Smooth muscle cell of the brain vasculature (primary cell): Measurements from ENCODE around the gene NAA35.
"Not testable (repeated sequence)": the region's sequence is repeated elsewhere in the genome, so short reads cannot be mapped to it uniquely, and the experiment has no call there.

Experiments used
- DNase-seq: peaks from one replicate; pipeline ENCODE4 v3.0.0-alpha.2; 2012; ENCODE audit warnings: low read depth, low spot score

Gene NAA35

DNA sequence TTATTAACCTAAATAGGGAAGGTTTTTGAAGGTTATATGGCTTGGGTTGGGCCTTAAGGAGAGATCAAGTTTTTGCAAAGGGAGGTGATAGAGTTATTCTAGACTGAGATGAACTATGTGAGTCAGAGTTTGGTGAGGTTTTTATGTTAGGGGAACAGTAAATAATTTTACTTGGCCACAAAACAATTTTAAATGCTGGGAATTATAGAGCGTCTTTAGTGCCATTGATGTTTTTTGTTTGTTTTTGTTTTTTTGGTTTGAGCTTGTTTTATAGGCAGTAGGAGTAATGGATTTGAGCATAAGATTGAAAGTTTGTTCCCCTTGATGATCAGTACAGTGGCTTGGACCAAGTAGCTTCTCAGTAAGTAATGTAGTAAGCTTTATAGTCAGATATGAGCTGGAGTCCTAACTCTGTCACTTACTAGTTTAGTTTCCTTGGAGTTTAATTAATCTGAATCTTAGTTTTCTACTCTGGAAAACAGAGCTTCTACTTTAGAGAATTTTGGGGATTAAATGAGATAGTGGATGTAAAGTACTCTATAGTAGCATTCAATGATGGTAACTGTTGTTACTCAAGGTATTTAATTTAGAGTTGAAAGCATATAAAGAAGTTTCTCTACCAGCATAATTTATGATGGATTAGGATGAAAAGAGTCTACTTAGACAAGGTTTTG, 2.9 kb downstream of the NAA35 start:
- DNase-seq, result no peak

DNA sequence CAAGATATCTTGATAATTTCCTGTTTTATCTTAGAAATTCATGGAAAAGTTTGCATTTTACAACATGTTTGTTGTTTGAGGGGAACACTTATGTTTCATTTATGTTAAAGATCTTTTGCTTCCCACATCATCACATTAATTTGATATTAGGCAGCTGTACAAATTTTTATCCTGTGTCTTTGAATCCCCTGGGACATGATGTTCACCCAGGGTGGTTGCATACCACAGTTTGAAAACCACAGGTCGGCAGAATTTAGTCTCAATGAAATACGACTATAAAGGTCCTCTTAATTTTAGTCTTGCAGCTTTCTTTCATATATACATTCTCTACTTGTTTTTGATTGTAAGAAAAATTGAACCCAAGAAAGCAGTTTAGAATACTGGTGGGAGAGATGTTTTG, 3.7 kb downstream of the NAA35 start:
- no peak for DNase-seq

DNA sequence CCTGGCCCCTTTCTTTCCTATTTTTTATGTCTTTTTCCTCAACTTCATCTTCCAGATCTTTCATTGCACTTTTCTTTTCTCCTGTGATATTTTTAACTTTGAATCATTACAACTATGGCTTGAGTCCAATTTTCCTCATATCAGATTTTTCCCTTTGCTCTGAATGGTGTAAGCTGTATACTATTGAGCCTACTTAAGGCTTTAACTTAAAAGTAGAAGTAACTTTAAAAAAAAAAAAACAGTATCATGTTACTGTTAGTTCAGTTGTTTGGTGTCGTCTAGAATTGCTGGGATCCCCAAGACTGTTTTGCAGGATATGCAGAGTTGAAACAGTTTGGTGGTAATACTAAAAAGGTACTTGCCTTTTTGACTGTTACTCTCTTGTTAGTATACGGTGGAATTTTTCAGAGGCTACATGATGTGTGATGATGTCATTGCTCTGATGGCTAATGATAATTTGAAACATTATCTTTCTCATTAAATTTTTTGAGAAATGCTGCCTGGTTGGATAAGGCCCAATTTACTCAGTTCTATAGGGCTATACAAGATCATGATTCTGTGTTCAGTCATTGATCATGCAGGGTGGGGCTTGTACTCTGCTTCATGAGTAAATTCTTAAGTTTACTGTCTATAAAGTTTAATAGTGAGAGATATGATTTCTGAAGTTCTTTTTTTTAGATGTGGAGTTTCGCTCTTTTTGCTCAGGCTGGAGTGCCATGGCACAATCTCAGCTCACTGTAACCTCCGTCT, 8.8 kb downstream of the NAA35 start:
- no peak for DNase-seq

DNA sequence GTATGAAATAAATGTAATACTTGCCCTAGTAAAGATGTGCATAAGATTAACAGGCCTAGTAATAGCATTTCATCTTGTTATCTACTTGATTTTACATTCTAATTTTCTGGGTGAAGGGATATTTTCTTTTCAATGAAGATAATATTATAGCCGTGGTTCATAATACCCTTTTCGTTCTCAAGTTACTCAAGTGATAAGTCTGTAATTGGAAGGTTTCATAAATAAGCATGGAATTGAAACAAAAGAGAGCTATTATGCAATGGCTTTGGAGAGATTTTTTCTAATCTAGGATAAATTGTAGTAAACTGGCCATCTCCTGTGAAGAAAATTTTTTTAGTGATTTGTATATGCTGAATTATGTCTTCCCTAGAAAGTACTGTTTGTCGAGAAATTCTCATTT, 19.0 kb downstream of the NAA35 start:
- DNase-seq, result no peak

DNA sequence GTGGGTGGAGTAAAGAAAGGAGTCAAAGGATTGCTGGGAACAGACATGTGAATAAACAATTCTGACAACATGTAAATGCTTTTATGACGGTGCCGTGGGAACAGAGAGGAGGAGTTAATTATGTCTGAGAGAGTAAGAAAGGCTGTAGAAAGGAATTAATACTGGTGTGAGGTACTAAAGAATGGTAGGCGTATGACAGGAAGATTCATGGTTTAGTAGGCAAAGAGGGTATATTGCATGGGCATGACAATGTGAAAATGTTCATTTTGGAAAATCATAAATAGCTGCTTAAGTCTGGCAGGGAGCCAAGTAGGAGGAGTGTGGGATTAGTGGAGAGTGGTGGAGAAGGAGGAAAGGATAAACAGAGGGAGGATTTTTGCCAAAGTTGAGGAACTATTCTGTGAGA, 19.7 kb downstream of the NAA35 start:
- no peak for DNase-seq

DNA sequence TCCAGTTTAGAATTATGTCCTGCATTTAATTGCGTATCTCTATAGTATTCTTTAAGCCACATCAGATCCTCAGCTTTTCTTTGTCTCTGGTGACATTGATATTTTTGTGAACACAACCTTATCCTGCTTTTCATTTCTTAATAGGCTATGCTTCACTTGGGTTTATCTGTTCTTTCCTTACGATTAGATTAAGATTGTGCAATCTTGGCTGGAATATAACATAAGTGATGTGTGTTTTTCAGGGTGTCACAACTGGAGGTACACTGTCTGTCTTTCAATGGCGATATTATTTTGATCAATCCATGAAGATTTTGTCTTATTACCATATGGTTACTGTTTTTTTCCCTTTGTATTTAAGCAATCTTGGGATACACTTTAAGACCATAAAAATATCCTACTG, 23.6 kb downstream of the NAA35 start:
- DNase-seq, result no peak

DNA sequence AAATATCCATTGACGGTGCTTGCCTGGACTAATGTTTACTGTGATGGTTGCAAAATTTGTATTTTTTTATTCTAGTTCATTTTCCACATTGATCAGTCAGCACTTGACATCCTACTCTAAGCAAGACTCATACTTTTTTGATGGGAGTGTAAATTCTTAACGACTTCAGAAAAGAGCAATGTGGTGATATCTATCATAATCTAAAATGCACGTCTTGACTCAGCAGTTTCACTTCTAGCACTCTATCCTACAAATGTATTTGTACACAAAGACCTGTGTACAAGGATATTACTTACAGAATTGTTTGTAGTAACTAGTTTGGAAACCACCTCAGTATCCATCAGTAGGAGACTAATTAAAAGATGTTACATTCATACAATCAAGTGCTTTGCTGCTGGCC, 24.0 kb downstream of the NAA35 start:
- no peak for DNase-seq

DNA sequence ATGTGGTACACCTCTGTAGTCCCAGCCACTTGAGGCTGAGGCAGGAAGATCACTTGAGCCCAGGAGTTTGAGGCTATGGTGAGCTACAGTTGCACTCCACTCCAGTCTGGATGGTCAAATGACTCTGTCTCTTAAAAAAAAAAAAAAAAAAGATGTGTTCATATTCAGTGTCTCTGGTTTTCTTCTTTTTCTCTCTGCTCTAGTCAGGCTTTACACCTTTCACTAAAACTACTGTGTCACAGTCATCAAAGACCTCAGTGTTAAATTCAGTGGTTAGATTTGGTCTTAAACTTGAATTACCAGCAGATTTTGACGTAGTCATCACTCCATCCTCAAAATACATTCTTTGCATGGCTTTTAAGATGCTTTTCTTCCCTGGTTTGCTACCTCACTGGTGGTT, 28.8 kb downstream of the NAA35 start:
- no peak for DNase-seq

DNA sequence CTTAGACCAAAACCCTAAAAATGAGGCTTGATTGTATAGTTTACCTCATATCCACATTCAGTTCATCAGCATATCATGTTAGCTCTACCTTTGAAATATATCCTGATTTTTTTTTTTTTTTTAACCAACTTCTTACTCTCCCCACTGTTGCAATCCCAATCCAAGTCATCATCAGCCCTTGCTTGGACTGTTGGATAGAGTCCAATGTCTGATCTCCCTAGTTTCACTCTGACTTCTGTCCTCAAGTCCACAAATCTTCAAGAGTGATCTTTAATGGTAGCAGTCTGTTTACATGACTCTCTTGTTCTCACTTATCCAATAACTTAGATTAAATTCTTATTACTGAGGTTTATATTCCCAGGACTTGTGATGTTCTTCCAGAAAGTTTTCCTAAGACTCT, 30.8 kb downstream of the NAA35 start:
- no peak for DNase-seq

DNA sequence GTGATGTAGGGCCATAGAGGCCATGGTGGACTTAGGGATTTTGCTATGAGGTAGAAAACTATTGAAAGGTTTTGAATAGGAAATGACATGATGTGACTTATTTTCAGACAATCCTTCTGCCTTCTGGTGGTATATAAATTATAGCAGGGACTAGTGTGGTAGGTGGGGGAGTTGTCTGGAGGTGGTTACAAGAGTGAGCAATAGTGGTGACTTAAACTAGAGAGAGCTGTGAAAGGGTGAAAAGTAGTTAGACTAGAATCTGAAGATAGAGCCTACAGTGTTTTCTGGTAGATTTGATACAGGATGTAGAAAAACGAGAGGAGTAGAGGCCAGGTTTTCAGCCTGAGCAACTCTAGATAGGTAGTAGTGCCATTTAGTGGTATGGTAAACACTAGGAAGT, 32.3 kb downstream of the NAA35 start:
- no peak for DNase-seq

DNA sequence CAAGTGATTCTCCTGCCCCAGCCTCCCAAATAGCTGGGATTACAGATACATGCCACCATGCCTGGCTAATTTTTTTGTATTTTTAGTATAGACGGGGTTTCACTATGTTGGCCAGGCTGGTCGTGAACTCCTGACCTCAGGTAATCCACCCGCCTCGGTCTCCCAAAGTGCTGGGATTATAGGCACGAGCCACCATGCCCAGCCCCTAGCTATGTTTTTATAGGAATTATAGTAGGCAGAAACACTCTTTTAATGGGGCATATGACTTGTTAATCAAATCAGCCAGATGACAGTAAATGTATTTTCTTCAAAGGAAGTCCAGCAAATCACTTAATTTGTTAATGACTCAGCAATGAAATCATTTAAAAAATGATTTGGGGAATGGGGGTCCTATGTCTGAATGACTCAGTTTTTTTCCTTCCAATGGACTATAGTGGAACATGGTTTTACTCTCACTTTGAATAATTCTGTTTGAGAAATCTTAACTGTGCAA, 33.2 kb downstream of the NAA35 start:
- not testable (repeated sequence) for DNase-seq

DNA sequence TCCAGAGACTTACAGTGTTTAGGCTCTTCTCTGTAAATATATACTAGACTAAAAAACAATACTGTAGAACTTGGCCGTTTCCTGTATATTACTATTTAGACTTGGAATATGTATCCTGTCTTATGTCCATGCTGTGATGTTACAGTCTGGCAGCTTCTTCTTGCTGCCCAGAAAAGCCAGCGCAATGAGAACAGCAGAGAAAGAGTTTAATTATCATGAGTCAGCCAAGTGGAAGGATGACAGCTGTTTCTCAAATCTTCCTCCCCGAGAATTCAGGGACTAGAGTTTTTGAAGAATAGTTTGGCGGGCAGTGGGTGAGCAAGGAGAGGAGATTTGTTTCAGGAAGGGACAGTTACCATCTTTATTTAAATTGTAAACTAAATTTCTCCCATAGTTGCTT, 37.5 kb downstream of the NAA35 start:
- no peak for DNase-seq

DNA sequence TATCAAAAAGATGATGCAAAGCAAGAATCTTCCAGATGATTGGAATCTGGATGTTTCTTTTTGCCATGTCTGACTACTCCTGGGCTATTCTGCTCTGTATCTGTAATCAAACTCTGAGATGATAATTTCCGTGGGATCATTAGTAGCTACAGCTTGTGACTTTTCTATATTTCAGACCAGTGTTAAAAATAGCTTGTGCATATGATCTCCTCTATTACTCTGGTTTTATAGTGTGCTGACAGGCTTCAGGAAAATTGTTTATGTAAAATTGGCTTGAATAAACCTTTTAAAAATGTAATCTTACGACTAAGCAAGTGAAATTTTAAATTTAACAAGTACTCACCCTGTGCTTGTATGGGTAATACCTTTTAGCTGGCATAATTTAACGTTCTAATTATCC, 40.4 kb downstream of the NAA35 start:
- DNase-seq, result no peak

DNA sequence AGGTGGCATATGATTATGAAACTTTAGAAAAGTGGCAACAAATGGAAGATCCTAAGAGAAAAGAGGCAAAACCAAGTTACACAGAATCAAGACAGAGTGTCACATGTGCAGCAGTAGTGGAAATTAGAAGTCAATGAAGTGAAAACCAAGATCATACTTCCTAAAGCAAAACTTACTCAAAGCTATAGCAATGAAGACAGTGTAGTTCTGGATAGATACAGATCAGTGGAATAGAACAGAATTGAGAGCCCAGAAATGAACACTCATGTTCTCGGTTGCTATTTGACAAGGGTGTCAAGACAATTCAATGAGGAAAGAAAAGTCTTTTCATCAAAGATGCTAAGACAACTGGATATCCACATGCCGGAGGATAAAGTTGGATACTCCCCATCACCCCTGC, 43.5 kb downstream of the NAA35 start:
- no peak for DNase-seq

DNA sequence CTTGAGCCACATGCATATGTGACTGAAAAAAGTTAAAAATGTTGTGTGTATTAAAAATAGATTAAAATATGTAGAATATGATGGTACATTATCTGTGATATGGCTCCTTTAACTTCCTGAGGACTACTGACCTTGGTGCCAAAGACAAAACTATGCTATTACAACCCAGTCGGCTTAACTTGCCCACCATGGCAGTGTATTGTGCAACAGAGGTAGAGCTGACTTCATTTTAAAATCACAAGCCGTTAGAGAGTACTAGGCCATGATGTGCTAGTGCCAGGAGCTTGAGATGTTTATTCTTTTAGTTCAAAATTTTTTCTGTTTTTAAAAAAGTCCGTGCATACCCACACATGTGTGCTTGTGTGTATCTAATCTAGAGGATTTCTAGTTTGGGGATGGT, 46.3 kb downstream of the NAA35 start:
- no peak for DNase-seq

DNA sequence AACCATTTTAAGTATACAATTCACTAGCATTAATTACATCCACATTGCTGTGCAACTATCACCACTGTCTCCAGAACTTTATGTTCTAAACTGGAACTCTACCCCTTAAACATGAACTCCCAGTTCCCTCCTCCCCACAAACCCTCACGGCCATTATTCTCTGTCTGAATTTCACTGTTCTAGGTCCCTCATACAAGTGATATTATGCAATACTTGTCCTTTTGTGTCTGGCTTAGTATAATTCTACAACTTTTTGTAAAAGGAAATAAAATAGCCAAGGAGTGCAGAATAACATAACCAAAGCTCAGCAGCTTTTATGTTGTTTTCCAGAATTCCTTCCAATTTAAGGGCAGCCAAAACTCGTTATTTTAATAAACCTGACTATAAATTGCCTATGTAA, 53.2 kb downstream of the NAA35 start:
- no peak for DNase-seq

DNA sequence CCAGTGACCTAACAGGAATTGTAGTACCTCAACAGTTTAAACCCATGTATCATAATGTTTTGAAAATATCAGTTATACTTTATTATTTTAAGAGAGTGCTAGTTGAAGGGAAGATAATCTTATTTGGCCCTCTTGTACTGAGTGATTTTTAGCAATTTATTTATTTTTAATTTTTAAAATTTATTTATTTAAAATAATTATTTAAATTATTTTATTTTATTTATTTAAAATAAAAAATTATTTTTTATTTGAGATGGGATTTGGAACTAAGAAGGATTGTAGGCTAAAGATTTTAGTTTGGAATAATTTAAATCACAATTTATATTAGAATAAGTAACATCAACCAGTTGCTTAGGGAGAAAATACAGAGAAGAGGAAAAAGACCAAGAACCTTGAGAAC, 54.2 kb downstream of the NAA35 start:
- no peak for DNase-seq

DNA sequence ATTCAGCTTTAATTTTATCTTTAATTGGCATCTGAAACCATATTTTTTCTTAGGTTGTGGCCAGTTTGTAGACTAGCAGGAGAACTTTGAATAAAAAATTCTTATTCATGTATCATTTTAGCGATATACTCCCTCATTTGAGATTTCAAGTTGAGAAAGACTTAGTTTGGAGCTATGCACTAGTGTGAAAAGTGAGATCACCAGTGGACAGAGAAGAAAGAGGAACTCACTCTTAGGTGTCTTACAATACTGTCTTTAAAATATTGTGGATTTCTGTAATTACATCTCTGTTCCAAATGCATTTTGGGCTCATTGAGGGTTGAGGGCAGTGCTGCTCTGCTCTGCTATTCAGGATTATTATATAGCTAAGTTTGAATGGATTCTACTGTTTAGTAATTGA, 54.7 kb downstream of the NAA35 start:
- DNase-seq, result no peak

DNA sequence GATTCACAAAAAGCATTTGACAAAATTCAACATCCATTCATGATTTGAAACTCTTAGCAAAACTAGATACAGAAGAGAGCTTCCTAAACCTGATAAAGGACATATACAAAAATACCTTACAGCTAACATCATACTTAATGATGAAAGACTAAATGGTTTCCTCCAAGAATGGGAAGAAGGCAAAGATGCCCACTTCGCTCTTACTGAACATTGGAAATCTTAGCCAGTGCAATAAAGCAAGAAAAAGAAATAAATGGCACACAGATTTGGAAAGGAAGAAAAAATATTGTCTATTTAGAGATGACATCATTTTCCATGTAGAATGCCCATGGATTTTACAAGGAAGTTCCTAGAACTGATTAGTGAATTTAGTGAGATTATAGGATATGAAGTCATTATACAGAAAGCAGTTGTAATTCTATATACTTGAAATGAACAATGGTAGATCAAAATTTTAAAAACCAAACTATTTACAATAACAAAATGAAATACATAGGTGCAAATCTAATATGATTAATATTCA, 64.4 kb downstream of the NAA35 start:
- DNase-seq, result no peak

DNA sequence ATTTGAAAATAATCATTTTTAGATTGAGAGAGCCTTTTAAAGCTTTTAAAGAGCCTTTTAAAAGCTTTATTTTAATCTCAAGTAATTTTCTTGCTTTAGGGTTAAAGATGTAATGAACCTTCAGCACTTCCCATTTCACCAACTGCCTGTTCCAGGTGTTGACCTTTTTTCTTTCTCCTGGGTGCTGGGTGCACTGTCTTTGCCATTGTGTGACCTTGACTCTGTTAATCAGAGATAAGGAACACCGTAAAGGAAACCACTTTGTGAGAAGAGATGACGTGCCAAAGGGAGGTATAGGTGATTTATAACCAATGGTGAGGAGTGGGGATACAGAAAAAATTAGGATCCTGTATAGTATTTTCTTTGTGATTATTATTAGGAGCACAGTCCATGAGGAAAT, 68.2 kb downstream of the NAA35 start:
- DNase-seq, result no peak

DNA sequence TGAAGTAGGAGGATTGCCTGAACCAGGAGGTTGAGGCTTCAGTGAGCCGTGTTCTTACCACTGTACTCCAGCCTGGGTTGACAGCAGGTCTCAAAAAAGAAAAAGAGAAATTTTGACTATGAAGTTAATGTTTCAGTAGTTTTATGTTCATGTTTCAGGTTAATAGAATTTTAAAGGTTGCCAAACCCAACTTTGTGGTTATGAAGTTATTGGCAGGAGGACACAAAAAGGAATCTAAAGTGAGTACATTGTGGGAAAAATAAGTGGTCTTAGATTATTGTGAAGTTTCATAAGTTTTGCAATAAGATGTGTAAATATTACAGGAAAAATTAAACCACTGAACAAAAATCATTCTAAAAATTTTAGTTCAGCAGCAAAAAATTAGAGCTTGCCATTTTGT, 79.8 kb downstream of the NAA35 start:
- DNase-seq, result no peak

DNA sequence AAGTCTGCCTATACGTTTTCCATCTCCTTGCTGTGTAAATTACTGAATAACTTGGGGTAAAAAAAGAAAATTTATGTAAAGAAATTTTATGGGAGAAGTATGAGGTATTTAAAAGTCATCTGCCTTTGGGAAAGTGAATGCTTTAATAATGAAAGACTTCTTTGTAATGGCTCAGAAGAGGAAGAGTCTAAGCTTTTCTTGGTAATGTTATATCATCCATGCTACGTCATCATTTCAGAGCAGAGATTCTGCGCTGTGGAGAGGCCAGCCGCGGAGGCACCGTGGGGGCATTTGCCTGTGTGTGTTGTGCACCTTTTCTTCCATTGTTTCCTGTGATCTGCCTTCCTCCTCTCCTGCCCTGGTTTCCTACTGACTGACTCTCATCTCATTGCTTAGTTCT, 80.2 kb downstream of the NAA35 start:
- no peak for DNase-seq

DNA sequence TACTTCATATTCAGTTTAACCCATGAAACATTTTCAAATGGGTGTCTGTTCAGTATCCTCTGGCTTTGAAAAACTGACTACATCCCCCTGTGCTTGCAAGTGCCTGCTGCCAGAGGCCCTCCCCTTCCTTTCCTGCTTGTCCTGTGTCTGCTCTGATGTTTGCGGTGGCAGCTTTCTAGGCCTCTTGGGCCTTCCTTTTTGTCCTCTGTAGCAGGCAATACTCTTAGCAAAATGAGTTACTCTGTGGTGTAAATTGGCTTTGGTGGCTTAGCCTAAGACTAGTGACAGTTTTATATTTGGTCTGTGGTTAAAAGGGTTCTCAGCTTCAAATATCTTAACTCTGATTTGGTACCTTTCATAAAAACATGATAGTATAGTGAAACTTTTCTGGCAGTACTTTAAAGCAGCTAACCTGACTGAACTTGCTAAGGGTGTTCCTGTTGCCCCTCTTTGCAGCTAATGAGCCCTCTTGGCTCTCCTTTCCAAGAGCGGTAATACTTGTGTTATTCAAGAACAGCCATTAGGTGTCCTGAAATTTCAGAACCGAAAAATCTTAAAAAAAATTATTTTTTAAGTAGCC, 81.8 kb downstream of the NAA35 start:
- DNase-seq, result no peak
